Bone marrow (tissue), 2 donors: ENCODE results near the gene CPM.
"Not testable (repeated sequence)": the region's sequence is repeated elsewhere in the genome, so short reads cannot be mapped to it uniquely, and the experiment has no call there.

Experiments
- DNase-seq, 2 donors: peaks; one replicate each; lab custom pipeline; 2025; lab: John Stamatoyannopoulos, UW

Gene CPM

DNA sequence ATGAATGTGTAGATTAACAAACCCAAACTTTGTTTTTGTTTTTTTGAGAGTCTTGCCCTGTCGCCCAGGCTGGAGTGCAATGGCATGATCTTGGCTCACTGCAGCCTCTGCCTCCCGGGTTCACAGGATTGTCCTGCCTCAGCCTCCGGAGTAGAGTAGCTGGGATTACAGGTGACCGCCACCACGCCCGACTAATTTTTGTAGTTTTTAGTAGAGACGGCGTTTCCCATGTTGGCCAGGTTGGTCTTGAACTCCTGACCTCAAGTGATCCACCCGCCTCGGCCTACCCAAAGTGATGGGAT, 125.7 kb downstream of the CPM start:
- DNase-seq, result not testable (repeated sequence)

DNA sequence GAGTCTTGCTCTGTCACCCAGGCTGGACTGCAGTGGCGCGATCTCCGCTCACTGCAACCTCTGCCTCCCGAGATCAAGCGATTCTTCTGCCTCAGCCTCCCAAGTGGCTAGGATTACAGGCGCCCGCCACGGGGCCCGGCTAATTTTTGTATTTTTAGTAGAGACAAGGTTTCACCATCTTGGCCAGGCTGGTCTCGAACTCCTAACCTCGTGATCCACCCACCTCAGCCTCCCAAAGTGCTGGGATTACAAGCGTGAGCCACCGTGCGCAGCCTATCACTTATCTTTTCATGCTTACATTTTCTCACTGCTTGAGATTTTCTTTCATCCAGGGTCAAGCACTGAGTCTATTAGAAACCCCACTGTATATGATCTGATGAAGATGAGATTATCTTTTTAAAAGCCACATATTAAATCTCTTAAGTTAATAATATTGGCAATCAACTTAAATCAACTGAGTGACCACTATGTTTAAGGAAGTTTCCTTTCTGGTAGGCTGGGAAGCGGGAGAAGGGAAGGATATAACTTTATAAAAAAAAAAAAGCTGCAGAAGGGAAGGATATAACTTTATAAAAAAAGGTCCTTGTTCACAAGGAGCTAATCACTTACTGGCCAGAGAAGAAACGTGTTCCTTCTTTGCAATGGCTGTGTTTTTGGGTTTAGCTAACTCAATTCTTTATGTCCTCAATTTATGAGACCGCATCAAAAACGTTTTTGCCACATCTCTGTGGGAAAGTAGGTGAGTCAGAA, 126.3 kb downstream of the CPM start:
- DNase-seq, result peak in 1 of 2 donors; percentile 2

DNA sequence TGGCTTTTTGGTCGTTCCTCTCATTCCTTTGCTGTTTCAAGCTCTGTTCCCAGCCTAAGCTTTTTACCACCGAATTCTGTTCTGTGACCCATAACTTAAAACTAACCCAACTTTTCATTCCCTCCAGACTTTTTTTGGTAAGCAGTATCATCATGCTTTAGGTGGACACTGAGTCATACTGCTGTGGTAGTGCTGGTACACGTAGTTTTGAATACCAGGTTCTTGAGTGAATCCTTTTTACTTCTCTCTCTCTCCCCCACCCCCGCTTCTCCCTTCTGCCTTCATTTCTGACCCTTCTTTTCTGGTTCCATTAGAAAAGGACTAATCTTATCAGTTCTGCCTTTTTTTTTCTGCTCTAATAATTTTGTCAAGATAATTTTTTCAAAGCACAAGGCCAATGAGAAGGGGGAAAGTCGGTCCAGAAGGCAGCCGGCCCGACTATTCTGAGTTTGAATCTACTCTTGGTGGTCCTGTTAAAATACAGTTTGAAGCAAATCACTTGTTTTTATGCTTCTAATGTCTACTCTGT, 127.3 kb downstream of the CPM start:
- DNase-seq, result no peak

DNA sequence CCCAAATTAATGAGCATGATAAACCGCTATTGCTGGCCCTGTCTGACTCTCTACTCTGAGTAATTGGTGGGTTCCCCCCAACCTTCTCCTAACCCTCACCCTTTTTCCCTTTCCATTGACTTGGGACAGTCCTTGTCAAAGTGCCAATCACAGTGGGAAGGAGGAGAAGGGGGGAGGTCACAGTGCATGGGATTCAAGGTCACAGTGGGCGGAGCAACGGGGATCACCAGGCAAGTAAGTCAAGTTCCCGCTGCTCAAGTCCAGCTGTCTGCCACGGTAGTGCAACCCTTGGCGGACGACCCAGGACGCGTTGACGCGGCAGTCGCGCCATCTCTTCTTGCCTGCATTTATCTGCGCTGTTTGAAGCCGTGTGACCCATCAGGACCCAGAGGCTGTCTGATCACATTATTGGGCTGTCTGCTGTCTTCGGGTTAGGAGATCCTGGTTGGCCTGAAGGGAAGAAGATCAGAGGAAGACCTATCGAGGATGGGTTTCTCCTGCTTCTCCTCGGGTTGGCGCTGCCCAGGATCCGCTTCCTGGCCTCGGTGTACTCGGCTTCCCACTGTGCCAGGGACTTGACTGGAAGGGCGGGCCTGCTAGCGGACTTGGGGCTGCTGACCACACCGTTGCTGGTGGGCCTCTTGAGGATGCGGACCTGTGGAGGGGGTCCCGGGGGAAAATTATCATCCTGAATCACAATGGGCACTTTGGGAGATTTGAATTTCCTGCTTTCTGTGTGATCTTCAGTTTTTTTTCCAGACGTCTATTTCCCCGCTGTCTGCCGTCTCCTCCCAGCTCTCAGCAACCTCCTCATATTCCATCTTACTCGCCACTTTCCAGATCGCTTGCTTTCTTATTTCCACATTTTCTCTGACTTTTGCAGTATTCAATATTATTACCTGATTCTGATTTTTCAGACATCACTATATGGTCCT, 128.0 kb downstream of the CPM start:
- no peak for DNase-seq

DNA sequence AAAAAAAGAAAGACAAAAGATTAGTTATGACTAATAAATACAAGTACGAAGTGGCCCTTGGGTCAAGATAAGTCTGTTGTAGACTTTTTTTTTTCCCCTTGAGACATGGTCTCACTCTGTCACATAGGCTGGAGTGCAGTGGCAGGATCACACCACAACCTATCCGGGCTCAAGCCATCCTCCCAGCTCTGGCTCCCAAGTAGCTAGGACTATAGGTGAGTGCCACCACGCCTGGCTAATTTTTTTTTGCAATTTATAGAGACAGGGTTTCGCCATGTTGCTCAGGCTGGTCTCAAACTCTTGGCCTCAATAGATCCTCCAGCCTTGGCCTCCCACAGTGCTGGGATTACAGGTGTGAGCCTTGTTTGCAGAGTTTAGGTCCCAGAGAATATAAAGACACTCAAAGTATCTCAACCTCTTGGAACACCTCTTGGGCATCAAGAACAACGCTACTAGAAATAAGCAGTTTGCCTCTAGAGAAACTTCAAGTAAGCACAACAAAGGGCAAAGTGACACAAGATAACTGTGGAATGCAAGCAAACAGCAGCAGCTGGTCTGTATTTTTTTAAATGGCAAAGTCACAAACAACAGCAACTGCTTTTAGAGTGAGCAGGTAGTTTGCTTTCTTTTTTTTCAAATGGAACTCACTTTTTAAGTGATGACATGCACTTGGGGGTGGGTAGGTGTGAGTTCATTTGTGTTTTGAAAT, 128.9 kb downstream of the CPM start:
- DNase-seq, result no peak

DNA sequence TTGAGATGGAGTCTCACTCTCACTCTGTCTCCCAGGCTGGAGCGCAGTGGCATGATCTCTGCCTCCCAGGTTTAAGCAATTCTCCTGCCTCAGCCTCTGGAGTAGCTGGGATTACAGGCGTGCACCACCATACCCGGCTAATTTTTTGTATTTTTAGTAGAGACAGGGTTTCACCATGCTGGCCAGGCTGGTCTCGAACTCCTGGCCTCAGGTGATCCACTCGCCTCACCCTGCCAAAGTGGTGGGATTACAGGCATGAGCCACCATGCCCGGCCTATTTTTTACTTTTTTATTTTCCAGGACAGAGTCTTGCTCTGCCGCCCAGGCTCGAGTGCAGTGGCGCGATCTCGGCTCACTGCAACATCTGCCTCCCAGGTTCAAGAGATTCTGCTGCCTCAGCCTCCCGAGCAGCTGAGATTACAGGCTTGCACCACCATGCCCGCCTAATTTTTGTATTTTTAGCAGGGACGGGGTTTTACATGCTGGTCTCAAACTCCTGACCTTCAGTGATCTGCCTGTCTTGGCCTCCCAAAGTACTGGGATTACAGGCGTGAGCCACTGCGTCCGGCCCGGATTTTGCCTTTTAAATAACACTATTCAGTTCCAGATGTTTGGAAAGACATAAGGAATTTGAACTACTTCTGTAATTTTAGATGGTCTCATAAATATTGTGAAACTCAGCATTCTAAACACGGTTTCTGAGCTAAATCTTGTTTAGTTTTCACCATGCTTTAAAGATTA, 129.9 kb downstream of the CPM start:
- not testable (repeated sequence) for DNase-seq

DNA sequence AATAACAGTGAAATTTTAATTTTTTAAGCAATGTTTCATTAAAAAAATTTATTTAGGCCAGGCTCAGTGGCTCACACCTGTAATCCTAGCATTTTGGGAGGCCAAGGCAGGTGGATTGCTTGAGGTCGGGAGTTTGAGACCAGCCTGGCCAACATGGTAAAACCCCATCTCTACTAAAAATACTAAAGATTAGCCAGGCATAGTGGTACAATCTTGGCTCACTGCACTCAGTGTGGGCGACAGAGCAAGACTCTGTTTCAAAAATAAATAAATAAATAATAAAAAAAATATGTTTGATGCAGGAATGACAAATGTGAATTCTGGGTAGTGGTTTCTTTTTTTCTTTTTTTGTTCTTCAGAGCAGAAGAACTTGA, 130.6 kb downstream of the CPM start:
- DNase-seq, result not testable (repeated sequence)
